GOT3 (cell line): ENCODE results near the gene FLYWCH1.
A peak's percentile ranks its signal among the peaks of the same experiment; 100 is the strongest.

Experiments
- DNase-seq: peaks from one replicate; lab custom pipeline; 2025; ENCODE audit warnings: mixed read lengths; lab: John Stamatoyannopoulos, UW

Gene FLYWCH1

DNA sequence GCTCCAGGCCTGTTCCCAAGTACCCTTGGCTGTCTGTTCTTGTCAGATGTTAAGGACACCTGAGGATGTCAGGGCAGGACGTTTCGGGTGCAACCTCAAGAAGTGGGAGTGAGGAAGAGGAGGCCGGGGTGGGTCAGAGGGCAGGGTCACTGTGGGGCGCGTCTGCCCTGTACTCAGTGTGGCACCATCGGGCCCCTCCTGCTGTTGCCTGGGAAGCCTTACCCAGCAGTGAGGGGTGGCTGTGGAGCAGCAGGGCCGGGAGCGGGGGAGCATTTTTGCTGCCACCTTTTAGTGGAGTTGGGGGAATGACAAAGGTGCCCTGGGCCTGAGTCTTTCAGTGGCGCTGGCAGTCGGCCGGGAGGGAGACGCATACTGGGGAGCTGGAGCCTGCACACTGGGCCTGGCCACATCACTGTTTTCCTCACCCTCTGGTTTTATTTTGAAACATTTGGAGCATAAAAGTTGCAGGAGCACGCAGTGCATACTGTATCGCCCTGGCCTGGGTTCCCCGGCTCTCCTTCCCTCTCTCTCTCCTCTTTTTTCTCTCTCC lies 11.1 kb upstream of the FLYWCH1 start:
- no peak for DNase-seq

DNA sequence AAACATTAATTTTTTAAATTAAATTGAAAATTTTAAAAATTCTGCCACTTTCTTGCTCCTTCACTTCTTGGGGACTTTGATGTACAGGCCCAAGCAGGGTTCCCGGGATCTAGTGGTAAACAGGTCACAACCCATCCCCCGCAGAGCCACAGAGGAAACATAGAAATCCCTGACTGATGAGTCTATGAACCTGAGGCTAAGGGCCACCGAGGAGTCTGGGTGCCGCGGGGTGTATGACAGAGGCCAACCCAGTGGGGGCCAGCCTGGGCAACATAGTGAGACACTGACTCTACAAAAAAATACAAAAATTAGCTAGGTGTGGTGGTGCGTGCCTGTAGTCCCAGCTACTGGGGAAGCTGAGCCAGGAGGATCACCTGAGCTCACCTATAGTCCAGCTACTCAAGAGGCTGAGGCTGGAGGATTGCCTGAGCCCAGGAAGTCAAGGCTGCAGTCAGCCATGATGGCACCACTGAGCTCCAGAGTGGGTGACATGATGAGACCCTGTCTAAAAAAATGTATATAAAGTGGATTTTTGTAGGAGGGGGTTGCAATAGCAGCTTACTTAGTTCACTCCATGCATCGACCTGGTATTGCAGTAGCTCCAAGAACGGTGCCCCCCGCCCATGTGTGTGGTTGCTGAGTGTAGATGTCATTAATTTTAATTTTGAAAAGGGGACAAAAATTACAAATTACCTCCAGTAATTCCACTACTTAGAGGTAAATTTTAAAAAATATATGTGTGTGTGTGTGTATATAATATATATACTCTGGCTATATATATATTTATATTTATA lies 9.2 kb upstream of the FLYWCH1 start:
- DNase-seq: no peak

DNA sequence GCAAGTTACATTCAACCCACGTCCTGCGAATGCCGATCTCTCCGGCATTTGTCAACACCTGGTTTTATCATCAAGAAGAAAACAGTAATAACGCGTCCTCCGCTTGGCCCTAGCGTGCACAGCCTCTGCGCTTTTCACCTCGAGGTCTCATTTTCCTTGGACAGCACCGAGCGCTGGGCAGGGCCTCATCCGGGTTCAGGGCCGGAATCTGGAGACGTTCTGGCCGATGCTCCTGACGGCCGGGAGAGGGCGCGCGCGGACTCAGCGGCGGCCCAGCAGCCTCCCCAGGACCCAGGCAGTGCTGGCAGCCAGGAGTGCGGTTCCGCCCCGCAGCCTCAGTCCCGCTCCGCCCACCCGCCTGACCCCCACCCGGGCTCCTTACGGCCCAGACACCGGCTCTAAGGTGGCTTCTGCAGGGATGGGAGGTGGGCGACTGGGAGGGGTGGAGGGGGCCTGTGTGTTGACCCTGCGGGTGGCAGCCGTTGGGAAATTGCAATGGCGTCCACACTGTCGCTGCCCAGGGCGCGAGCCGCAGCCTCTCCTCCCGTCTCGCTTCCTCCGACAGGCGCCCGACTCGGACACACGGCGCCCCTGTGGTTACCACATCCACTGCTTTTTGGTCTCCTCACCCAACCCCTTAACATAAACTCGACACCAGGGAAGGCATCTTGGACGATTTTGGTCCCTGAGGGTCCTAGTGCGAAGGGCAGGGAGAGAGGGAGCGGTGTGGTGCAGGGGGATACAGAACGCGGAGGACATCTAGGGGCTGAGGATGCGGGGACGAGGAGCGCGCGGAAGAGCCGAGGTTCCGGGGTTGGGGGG lies 7.4 kb upstream of the FLYWCH1 start:
- peak; percentile 70 for DNase-seq

DNA sequence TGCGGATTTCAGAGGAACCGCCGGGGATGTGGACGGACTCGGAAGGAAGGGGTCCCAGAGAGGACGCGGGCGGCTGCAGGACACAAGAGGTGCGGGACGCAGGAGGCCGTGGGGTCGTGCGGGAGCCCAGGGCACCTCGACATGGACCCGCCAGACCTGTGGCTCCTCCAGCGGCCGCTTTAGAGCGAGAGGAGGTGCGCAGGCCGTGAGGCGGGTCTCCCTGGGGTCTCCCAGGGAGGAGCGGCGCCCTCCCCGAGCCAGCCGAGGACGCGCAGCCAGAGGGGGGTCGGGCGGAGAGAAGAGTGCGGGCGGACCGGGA lies 6.8 kb upstream of the FLYWCH1 start:
- DNase-seq: no peak

DNA sequence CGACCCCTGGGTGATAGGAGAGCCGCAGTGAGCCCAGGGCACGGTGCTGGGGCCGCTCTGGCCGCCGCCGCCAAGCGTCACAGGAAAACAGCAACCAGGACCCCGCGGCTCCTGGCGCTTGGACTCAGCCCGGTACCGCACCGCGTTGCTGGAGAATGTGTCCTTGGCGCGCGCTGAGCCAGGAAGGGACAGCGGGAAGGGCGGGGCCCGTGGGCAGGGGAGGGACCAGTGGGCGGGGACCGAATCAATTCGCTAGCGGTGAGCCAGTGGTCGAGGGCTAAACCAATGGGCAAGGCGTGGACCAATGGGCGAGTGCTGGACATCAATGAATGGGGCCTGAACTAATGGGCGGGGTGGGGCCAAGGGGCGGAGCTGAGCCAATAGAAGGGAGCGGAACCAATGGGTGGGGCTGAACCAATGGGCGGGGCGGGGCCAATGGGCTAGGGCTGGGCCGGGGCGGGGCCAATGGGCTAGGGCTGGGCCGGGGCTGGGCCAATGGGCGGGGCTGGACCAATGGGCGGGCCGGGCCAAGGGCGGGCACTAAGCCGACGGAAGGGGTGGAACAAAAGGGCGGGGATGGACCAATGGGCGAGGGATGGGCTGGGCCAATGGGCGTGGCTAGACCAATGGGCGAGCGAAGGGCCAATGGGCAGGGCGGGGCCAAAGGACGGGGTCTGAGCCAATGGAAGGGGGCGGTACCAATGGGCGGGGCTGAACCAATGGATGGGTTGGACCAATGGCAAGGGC lies 6.3 kb upstream of the FLYWCH1 start:
- DNase-seq: peak; percentile 98

DNA sequence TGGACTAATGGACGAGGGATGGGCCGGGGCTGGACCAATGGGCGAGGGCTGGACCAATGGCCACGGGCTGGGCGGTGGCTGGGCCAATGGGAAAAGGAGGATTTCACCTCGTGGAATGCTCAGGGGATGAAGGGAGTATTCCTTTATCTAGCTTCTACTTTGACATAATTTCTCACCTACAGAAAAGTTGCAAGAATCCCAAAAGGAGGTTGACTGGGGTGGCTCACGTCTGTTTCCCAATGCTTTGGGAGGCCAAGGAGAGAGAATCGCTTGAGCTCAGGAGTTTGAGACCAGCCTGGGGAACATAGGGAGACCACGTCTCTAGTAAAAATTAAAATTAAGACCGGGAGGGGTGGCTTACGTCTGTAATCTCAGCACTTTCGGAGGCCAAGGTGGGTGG lies 5.7 kb upstream of the FLYWCH1 start:
- no peak for DNase-seq

DNA sequence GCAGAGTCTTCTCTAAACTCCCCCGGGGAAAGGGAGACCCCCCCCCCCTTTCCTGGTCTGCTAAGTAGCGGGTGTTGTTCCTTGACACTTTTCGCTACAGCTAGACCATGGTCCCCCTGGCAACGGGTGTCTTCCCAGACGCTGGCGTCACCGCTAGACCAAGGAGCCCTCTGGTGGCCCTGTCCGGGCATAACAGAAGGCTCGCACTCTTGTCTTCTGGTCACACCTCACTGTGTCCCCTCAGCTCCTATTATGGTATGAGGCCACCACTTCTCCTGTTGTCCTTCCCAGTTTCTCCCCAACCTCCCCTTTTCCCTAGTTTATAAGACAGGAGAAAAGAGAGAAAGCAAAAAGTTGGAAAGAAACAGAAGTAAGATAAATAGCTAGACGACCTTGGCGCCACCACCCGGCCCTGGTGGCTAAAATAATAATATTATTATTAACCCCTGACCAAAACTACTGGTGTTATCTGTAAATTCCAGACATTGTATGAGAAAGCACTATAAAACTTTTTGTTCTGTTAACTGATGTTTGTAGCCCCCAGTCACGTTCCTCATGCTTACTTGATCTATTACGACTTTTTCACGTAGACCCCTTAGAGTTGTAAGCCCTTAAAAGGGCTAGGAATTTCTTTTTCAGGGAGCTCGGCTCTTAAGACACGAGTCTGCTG lies 4.5 kb upstream of the FLYWCH1 start:
- DNase-seq: peak; percentile 15

DNA sequence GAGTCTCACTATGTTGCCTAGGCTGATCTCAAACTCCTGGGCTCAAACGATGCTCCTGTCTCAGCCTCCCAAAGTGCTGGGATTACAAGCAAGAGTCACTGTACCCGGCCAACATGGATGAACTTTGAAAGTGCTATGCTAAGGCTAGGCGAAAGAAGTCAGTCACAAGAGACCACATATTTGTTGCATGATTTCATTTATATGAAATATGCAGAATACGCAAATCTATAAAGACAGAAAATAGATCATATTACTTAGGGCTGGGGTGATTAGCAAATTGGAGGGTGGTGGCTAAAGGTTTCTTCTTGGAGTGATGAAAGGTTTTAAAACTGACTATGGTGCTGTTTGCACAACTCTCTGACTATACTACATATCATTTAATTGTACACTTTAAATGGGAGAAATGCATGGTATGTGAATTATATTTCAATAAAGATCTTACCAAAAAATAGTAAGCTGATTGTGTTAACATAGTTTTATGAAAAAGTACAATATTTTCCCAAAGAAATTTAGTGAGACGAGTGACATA lies 1.2 kb upstream of the FLYWCH1 start:
- DNase-seq: no peak

DNA sequence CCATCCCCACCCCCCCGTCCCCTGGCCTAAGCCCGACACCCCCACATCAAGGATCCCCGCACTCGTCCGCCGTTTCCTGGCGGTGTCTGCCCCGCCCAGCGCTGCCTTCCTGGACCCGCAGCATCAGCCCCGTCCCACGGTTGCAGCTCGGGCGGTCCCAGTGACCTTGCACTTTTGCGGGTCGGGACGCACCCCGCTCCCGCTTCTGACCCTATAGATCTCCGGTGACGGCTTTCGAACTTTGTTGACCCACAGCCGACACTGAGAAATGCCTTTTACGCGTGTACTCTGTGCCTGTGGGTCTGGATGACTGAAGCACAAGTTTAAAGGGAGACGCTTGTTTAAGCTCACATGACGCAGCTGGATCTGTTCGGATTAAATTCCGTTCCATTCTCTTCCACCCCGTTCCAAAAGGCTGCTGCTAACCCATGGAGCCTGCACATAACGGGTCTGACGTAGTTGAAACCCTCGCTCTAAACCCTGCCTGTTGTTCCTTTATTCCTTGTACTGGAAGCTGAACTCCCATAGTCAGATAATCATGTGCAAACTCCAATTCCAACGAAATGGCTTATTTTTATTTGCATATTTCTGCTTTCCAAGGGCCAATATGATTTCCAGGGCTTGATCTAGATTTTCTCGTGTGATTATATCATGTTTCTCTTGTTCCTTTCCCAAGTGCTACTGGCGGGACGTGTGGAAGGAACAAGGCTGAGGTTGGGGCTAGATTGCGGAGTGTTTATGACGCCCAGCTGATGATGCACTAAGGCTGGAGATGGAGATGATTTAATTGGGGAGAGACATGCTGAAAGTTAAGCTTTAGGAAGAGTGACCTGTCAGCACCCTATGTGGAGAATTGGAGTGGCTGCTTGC lies 834 bp downstream of the FLYWCH1 start:
- no peak for DNase-seq

DNA sequence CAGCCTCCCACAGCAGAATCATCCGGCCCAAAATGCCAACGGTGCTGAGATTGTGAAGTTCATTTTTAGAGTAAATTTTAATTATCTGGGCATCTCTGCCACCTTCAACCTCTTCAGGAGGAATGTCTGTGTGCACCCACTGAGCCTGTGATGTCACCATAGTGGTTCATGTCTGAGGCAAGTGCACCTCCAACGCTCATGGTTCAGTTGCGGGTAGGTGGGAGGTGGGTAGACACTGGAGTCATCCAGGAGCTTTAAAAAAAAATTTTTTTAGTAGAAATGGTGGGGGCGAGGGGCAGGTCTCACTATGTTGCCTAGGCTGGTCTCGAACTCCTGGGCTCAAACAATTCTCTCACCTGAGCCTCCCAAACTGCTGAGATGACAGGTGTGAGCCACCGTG lies 1.9 kb downstream of the FLYWCH1 start:
- DNase-seq: no peak

DNA sequence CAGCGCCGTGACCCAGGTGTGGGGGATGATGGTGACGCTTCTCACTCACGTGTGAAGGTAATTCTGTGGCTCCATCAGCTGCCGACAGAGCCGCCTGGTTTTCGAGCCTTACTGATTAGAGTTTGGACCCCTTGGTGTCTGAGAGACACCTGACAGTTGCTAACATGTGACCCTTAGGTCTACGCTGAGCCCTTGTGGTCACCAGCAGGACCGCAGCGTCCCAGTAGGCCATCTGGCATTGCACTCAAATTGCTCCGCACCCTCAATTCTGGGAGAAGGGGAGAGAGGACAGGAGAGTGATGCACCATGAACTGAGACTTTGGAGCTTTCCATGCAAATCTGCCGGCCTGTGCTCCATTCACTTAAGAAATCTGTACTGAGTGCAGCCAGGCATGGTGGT lies 2.5 kb downstream of the FLYWCH1 start:
- no peak for DNase-seq

DNA sequence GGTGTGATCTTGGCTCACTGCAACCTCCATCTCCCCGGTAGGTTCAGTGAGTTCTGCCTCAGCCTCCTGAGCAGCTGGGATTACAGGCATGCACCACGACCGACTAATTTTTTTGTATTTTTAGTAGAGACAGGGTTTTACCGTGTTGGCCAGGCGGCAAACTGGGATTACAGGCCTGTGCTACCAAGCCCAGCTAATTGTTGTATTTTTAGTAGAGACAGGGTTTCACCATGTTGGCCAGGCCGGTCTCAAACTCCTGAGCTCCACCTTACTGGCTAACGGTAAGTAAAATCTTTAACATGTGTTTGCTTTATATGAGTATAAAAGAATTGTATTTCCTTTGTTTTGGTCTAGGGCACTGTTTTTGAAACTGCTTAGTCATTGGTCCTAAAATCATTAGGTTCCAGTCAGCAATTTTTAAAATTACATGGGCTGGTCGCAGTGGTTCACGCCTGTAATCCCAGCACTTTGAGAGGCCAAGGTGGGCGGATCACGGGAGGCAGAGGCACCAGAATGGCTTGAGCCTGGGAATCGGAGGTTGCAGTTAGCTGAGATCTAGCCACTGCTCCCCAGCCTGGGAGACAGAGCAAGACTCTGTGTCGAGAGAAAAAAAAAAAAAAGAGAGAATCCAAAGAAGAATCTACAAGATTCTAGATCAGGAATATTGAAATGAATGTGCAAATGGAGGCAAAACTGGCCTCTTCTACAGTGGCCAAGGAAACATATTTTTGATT lies 3.6 kb downstream of the FLYWCH1 start:
- no peak for DNase-seq

DNA sequence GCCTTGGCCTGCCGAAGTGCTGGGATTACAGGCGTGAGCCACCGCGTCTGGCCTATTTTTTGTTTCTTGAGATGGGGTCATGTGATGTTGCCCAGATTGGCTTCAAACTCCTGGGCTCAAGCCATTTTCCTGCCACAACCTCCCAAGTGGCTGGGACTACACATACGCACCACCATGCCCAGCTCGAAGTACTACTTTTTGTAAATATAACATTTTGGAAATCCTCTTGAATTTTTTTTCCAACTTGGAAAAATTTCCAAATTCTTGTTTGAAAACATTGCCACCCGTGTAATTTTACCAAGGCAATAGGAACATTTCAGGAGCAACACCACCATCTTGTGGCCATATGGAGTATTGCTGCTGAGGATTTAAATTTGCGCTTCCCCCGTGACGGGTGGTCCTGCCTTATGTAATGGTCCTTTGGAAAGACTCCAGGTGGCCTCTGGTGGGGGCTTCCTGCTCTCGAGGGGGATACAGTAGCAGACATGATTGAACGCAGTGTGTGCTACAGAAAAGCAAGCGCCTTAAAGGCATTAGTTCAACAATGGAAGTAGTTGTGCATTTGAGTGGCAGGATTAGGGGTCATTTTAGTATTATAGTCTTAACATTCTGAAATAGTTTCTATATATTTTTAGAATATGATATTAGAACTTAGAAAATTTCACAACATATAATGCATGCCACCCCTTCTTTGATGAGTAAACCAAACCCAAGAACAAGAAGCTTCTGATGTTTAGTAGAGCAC lies 8.0 kb downstream of the FLYWCH1 start:
- DNase-seq: no peak

DNA sequence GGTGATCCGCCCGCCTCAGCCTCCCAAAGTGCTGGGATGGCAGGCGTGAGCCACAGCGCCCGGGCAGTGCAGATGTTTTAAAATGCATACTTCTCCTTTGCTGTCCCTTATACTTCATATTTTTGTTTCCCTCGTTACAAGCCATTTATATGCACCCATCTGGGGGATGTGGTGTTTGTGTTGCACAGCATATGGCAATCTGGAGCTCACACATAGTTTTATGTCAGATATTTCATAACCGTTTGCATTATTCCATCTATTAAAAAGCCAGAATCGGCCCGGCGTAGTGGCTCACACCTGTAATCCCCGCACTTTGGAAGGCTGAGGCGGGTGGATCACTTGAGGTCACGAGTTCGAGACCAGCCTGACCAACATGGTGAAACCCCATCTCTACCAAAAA lies 11.8 kb downstream of the FLYWCH1 start:
- DNase-seq: no peak

DNA sequence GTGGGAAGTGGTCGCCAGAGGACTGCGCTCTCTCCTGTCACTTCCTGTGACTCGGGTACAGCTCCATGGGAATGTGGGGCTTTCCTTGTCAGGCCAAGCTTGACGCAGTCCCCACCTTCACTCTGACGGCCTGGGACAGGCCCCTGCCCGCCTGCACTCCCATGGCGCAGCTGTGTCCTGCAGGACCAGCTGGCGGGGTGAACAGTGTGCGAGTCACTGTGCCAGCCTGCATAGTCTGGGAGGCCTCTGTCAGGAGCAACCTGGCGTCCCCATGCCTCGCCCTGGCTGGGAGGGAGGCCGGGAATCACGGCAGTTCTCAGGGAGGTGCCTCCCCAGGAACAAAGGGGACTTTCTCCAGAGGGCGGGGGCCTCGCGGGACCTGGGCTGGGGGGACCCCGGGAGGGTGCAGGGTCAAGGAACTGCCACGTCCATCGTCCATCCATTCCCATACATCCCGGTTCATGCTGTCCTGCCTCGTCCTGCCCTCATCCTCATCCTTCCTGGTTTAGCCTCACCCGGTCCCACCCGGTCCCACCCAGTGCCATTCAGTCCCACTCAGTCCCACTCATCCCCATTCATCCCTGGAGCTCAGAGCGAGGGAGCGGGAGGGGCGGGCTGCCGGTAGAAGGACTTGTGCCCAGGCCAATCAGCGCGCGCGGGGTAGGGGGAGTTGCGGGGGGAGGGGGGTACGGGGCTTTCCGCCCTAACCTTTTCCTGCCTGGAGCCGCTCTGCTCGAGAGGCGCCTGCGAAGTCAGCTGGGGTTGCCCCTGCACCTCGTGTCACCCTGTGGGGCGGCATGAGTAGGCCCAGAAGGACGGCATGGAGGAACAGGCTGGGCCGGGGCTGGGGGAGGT lies 13.4 kb downstream of the FLYWCH1 start:
- no peak for DNase-seq

DNA sequence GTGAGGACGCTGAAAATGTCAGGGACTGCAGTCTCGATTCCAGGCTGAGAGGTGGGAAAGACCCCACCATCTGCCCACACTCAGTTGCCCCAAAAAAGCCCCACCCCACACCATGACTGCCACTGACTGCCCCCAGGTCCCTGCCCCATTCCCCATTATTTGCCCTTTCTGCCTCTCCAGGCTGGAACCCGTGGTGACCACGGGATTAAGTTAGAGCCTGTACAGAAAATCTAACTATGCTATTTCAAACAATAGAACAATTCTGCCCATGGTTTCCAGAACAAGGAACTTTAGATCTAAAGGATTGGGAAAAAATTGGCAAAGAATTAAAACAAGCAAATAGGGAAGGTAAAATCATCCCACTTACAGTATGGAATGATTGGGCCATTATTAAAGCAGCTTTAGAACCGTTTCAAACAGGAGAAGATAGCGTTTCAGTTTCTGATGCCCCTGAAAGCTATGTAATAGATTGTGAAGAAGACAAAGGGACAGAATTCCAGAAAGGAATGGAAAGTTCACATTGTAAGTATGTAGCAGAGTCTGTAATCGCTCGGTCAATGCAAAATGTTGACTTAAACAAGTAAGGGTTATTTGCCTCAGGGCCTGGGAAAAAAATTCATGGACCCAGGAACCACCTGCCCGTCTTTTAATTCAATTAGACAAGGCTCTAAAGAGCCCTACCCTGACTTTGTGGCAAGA lies 14.4 kb downstream of the FLYWCH1 start:
- DNase-seq: no peak

DNA sequence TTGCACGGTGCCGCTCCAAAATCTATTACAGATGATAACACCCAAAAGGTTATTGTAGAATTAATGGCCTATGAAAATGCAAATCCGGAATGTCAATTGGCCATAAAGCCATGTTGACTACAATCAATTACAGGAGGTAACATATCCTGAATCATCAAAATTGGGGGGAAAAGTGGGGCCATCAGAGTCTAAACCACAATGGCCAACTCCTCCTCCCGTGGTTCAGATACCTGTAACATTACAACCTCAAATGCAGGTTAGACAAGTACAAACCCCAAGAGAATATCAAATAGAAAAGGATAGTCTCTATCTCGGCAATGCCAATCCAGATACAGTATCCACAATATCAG lies 14.9 kb downstream of the FLYWCH1 start:
- no peak for DNase-seq
